ENCODE measurements around the gene BLMH.
"Not testable (repeated sequence)": the region's sequence is repeated elsewhere in the genome, so short reads cannot be mapped to it uniquely, and the experiment has no call there.

BLMH gene

DNA sequence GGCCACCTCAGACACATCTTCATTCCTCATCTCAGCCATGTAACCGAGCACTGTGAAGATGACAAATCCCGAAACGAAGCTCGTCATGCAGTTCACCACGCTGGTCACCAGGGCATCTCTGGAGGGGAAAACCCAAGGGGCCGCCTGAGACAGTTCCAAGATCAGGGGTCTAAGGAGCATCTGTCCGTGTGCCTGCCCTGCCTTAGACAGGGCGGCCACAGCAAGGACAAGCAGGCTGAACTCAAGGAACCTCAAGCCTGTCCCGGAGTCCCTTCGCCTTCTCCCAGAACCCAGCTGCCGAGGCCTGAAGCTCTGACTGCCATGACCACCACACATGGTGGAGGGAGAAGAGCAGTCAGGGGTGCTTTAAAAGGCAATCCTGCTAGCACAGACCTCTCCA, 79.0 kb downstream of the BLMH start:
- Histone ChIP-seq H3K27ac (ENCODE audit: low read depth, low read length) (no peak overlapping the region), H3K9me3 (ENCODE audit: control insufficient read depth in 5 of 5, low read length in 5 of 5) (no peaks in the 10 kb centered on the region), H3K9ac (ENCODE audit: low read length in 5 of 5) (no peak overlapping the region), H3K4me3 (ENCODE audit: low read depth in 1 of 5, low read length in 5 of 5) (no peak overlapping the region), H3K27me3 (ENCODE audit: control insufficient read depth in 5 of 5, insufficient read depth in 4 of 5, low read length in 5 of 5) (peaks cover 3 to 5% (median 3%) of the 10 kb centered on the region in 5 donors), H3K4me1 (ENCODE audit: control insufficient read depth in 5 of 5, insufficient read depth in 5 of 5, low read length in 5 of 5) (no peaks in the 10 kb centered on the region), H3K36me3 (ENCODE audit: control insufficient read depth in 5 of 5, insufficient read depth in 5 of 5, low read length in 5 of 5) (no peaks in the 10 kb centered on the region)

DNA sequence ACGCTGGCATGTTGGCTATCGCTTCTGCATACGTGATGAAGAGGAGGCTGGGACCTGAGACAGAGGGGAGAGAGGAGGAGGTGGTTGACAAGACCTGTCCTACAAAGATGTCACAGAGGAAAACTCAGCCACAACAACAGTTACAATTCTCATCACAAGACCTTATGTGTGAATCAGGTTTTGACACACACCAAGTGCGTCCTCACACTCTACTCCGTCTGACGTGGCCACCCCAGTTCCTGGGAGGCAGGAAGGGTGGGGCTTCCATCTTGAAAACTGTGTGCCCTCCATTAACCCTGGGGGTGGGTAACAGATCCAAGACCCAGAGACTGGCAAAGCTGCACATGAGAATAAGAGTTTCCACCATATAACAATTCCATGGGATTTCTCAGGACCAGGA, 80.4 kb downstream of the BLMH start:
- Histone ChIP-seq H3K4me3 (ENCODE audit: low read depth in 1 of 5, low read length in 5 of 5) (no peak overlapping the region), H3K27me3 (ENCODE audit: control insufficient read depth in 5 of 5, insufficient read depth in 4 of 5, low read length in 5 of 5) (peaks cover 3 to 8% (median 5%) of the 10 kb centered on the region in 5 donors), H3K9ac (ENCODE audit: low read length in 5 of 5) (no peak overlapping the region), H3K27ac (ENCODE audit: low read depth, low read length) (no peak overlapping the region), H3K9me3 (ENCODE audit: control insufficient read depth in 5 of 5, low read length in 5 of 5) (no peaks in the 10 kb centered on the region), H3K36me3 (ENCODE audit: control insufficient read depth in 5 of 5, insufficient read depth in 5 of 5, low read length in 5 of 5) (no peaks in the 10 kb centered on the region), H3K4me1 (ENCODE audit: control insufficient read depth in 5 of 5, insufficient read depth in 5 of 5, low read length in 5 of 5) (no peaks in the 10 kb centered on the region)

DNA sequence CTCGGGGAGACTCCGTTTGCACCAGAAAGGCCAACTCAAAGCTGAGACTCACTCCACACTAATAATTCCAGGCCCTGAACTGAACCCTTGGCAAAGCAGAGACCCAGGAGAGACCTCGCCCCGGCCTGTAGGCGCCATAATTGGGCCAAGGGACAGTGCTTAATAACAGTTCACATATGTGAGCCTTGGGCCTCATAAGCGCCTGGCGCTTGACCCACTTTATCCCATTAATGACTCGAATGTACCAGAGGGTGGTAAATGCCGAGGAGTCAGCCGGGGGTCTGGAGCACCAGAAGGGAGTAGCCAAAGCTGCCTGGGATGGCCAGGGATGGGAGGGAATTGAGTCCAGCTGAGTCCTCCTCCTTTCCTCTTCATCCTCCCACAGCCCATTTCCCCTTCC, 80.8 kb downstream of the BLMH start:
- Histone ChIP-seq H3K9me3 (ENCODE audit: control insufficient read depth in 5 of 5, low read length in 5 of 5) (no peaks in the 10 kb centered on the region), H3K36me3 (ENCODE audit: control insufficient read depth in 5 of 5, insufficient read depth in 5 of 5, low read length in 5 of 5) (no peaks in the 10 kb centered on the region), H3K27me3 (ENCODE audit: control insufficient read depth in 5 of 5, insufficient read depth in 4 of 5, low read length in 5 of 5) (peaks cover 3 to 8% (median 5%) of the 10 kb centered on the region in 5 donors), H3K27ac (ENCODE audit: low read depth, low read length) (no peak overlapping the region), H3K4me3 (ENCODE audit: low read depth in 1 of 5, low read length in 5 of 5) (no peak overlapping the region), H3K9ac (ENCODE audit: low read length in 5 of 5) (no peak overlapping the region), H3K4me1 (ENCODE audit: control insufficient read depth in 5 of 5, insufficient read depth in 5 of 5, low read length in 5 of 5) (no peaks in the 10 kb centered on the region)

- Histone ChIP-seq H3K36me3 (ENCODE audit: control insufficient read depth in 5 of 5, insufficient read depth in 5 of 5, low read length in 5 of 5) (no peaks in the 10 kb centered on the region), H3K9ac (ENCODE audit: low read length in 5 of 5) (no peak overlapping the region), H3K27me3 (ENCODE audit: control insufficient read depth in 5 of 5, insufficient read depth in 4 of 5, low read length in 5 of 5) (peaks cover 3 to 8% (median 5%) of the 10 kb centered on the region in 5 donors), H3K4me1 (ENCODE audit: control insufficient read depth in 5 of 5, insufficient read depth in 5 of 5, low read length in 5 of 5) (no peaks in the 10 kb centered on the region), H3K4me3 (ENCODE audit: low read depth in 1 of 5, low read length in 5 of 5) (no peak overlapping the region), H3K9me3 (ENCODE audit: control insufficient read depth in 5 of 5, low read length in 5 of 5) (no peaks in the 10 kb centered on the region), H3K27ac (ENCODE audit: low read depth, low read length) (no peak overlapping the region)
These were observed 81.4 kb downstream of the BLMH start for GRCh38 chr17:30210366-30210765.

DNA sequence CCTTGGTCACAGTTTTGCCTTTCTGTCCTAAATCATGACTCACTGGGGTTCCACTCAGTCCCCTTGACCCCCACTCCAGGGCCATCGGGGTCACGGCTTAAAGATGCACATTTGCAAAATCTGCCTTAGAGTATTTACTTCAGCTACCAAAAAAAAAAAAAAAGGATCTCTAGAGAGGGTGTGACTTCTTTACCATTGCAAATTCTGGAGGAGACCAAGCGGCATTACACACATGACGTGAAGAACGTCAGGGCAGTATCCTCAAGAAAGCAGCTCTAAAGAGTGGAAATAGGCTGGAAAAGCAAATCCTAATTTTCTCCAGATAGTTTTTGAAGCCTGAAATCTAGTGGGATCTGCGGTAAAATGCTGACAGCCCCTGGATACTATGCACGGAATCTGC, 81.8 kb downstream of the BLMH start:
- Histone ChIP-seq H3K27ac (ENCODE audit: low read depth, low read length) (no peak overlapping the region), H3K9ac (ENCODE audit: low read length in 5 of 5) (no peak overlapping the region), H3K9me3 (ENCODE audit: control insufficient read depth in 5 of 5, low read length in 5 of 5) (no peaks in the 10 kb centered on the region), H3K36me3 (ENCODE audit: control insufficient read depth in 5 of 5, insufficient read depth in 5 of 5, low read length in 5 of 5) (no peaks in the 10 kb centered on the region), H3K4me1 (ENCODE audit: control insufficient read depth in 5 of 5, insufficient read depth in 5 of 5, low read length in 5 of 5) (no peaks in the 10 kb centered on the region), H3K4me3 (ENCODE audit: low read depth in 1 of 5, low read length in 5 of 5) (no peak overlapping the region), H3K27me3 (ENCODE audit: control insufficient read depth in 5 of 5, insufficient read depth in 4 of 5, low read length in 5 of 5) (peaks cover 3 to 8% (median 5%) of the 10 kb centered on the region in 5 donors)

GRCh38 chr17:30208214-30208613, 83.5 kb downstream of the BLMH start:
- H3K27ac ChIP-seq (ENCODE audit: low read depth, low read length), result no peak overlapping the region
- no peak overlapping the region for H3K9ac ChIP-seq (ENCODE audit: low read length in 5 of 5)
- no peaks in the 10 kb centered on the region for H3K4me1 ChIP-seq (ENCODE audit: control insufficient read depth in 5 of 5, insufficient read depth in 5 of 5, low read length in 5 of 5)
- no peaks in the 10 kb centered on the region for H3K36me3 ChIP-seq (ENCODE audit: control insufficient read depth in 5 of 5, insufficient read depth in 5 of 5, low read length in 5 of 5)
- no peak overlapping the region for H3K4me3 ChIP-seq (ENCODE audit: low read depth in 1 of 5, low read length in 5 of 5)
- no peaks in the 10 kb centered on the region for H3K9me3 ChIP-seq (ENCODE audit: control insufficient read depth in 5 of 5, low read length in 5 of 5)
- peaks cover 3 to 15% (median 6%) of the 10 kb centered on the region in 5 donors for H3K27me3 ChIP-seq (ENCODE audit: control insufficient read depth in 5 of 5, insufficient read depth in 4 of 5, low read length in 5 of 5)

- Histone ChIP-seq H3K27ac (ENCODE audit: low read depth, low read length) (no peak overlapping the region), H3K9me3 (ENCODE audit: control insufficient read depth in 5 of 5, low read length in 5 of 5) (no peaks in the 10 kb centered on the region), H3K27me3 (ENCODE audit: control insufficient read depth in 5 of 5, insufficient read depth in 4 of 5, low read length in 5 of 5) (peaks cover 3 to 15% (median 6%) of the 10 kb centered on the region in 5 donors), H3K9ac (ENCODE audit: low read length in 5 of 5) (no peak overlapping the region), H3K4me1 (ENCODE audit: control insufficient read depth in 5 of 5, insufficient read depth in 5 of 5, low read length in 5 of 5) (no peaks in the 10 kb centered on the region), H3K36me3 (ENCODE audit: control insufficient read depth in 5 of 5, insufficient read depth in 5 of 5, low read length in 5 of 5) (no peaks in the 10 kb centered on the region), H3K4me3 (ENCODE audit: low read depth in 1 of 5, low read length in 5 of 5) (no peak overlapping the region)
These were observed 84.1 kb downstream of the BLMH start for GRCh38 chr17:30207655-30208054.

DNA sequence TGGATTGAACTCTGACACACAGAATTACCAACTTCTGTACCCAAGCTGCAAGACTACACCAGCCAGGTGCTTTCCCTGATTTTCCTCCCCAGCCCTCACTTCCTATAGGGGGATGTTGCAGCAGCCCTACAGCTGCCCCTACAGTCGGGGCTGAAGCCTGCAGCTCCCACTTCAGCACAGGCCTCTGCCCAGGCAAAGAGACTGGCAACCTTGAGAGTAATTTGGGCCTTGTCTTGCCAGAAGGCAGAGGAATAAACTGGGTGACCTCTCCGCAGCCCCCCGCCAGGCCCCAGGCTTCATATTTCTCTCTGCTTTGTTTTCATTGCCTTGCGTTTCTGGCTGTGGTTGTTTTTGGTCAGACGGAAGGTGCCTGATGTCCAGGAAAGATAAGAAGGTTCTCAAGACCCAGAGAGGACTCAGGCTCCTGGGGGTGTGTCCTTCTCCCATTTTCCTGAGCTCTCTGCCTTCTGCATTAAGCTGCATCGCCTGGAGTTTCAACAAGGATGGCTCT, 88.2 kb downstream of the BLMH start:
- peaks cover 0 to 19% (median 6%) of the 10 kb centered on the region in 5 donors for H3K27me3 ChIP-seq (ENCODE audit: control insufficient read depth in 5 of 5, insufficient read depth in 4 of 5, low read length in 5 of 5)
- no peak overlapping the region for H3K9ac ChIP-seq (ENCODE audit: low read length in 5 of 5)
- no peak overlapping the region for H3K27ac ChIP-seq (ENCODE audit: low read depth, low read length)
- no peak overlapping the region for H3K4me3 ChIP-seq (ENCODE audit: low read depth in 1 of 5, low read length in 5 of 5)
- no peaks in the 10 kb centered on the region for H3K9me3 ChIP-seq (ENCODE audit: control insufficient read depth in 5 of 5, low read length in 5 of 5)
- no peaks in the 10 kb centered on the region for H3K36me3 ChIP-seq (ENCODE audit: control insufficient read depth in 5 of 5, insufficient read depth in 5 of 5, low read length in 5 of 5)
- no peaks in the 10 kb centered on the region for H3K4me1 ChIP-seq (ENCODE audit: control insufficient read depth in 5 of 5, insufficient read depth in 5 of 5, low read length in 5 of 5)

GRCh38 chr17:30200656-30201055, 91.1 kb downstream of the BLMH start:
- not testable (repeated sequence) for H3K4me3 ChIP-seq (ENCODE audit: low read depth in 1 of 5, low read length in 5 of 5); H3K27ac ChIP-seq (ENCODE audit: low read depth, low read length); H3K4me1 ChIP-seq (ENCODE audit: control insufficient read depth in 5 of 5, insufficient read depth in 5 of 5, low read length in 5 of 5); H3K9me3 ChIP-seq (ENCODE audit: control insufficient read depth in 5 of 5, low read length in 5 of 5); H3K36me3 ChIP-seq (ENCODE audit: control insufficient read depth in 5 of 5, insufficient read depth in 5 of 5, low read length in 5 of 5); H3K9ac ChIP-seq (ENCODE audit: low read length in 5 of 5)
- peaks cover 0 to 11% (median 0%) of the 10 kb centered on the region in 5 donors for H3K27me3 ChIP-seq (ENCODE audit: control insufficient read depth in 5 of 5, insufficient read depth in 4 of 5, low read length in 5 of 5)

GRCh38 chr17:30200106-30200505, 91.6 kb downstream of the BLMH start:
- H3K4me1 ChIP-seq (ENCODE audit: control insufficient read depth in 5 of 5, insufficient read depth in 5 of 5, low read length in 5 of 5), result no peaks in the 10 kb centered on the region
- no peak overlapping the region for H3K9ac ChIP-seq (ENCODE audit: low read length in 5 of 5)
- H3K36me3 ChIP-seq (ENCODE audit: control insufficient read depth in 5 of 5, insufficient read depth in 5 of 5, low read length in 5 of 5), result no peaks in the 10 kb centered on the region

GRCh38 chr17:30199600-30199999, 92.1 kb downstream of the BLMH start:
- Histone ChIP-seq H3K9me3 (ENCODE audit: control insufficient read depth in 5 of 5, low read length in 5 of 5) (no peaks in the 10 kb centered on the region), H3K36me3 (ENCODE audit: control insufficient read depth in 5 of 5, insufficient read depth in 5 of 5, low read length in 5 of 5) (no peaks in the 10 kb centered on the region), H3K4me1 (ENCODE audit: control insufficient read depth in 5 of 5, insufficient read depth in 5 of 5, low read length in 5 of 5) (no peaks in the 10 kb centered on the region), H3K4me3 (ENCODE audit: low read depth in 1 of 5, low read length in 5 of 5) (no peak overlapping the region), H3K27ac (ENCODE audit: low read depth, low read length) (no peak overlapping the region), H3K9ac (ENCODE audit: low read length in 5 of 5) (no peak overlapping the region), H3K27me3 (ENCODE audit: control insufficient read depth in 5 of 5, insufficient read depth in 4 of 5, low read length in 5 of 5) (peaks cover 0 to 11% (median 0%) of the 10 kb centered on the region in 5 donors)

More at GRCh38 chr17:30200106-30200505, 91.6 kb downstream of the BLMH start:
- Histone ChIP-seq H3K9me3 (ENCODE audit: control insufficient read depth in 5 of 5, low read length in 5 of 5) (no peaks in the 10 kb centered on the region), H3K27ac (ENCODE audit: low read depth, low read length) (no peak overlapping the region), H3K4me3 (ENCODE audit: low read depth in 1 of 5, low read length in 5 of 5) (no peak overlapping the region), H3K27me3 (ENCODE audit: control insufficient read depth in 5 of 5, insufficient read depth in 4 of 5, low read length in 5 of 5) (peaks cover 0 to 11% (median 0%) of the 10 kb centered on the region in 5 donors)
